Trophoblast cell (in vitro differentiated cells and primary cell): ENCODE measurements around the gene SCYGR4.
A peak's percentile ranks its signal among the peaks of the same experiment; 100 is the strongest.

Experiments
- DNase-seq, 2 donors: peaks; one replicate each; pipeline ENCODE4 v3.0.0-alpha.2; 2016
- H2AFZ ChIP-seq: 2 replicates; pipeline ENCODE4 v1.6.1; 2013; ENCODE audit warnings: low read length, moderate library complexity, mild to moderate bottlenecking; ENCODE audit not compliant: insufficient read depth, poor library complexity
- H2AK5ac ChIP-seq: 2 replicates; pipeline ENCODE4 v1.6.1; 2013; ENCODE audit warnings: mild to moderate bottlenecking, low read length
- H2BK120ac ChIP-seq: 2 replicates; pipeline ENCODE4 v1.6.1; 2013; ENCODE audit warnings: low read length, mild to moderate bottlenecking, moderate library complexity; ENCODE audit not compliant: insufficient read depth, poor library complexity
- H2BK12ac ChIP-seq: 2 replicates; pipeline ENCODE4 v1.6.1; 2013; ENCODE audit warnings: mild to moderate bottlenecking, low read length, moderate library complexity
- H2BK5ac ChIP-seq: 2 replicates; pipeline ENCODE4 v1.6.1; 2013; ENCODE audit warnings: low read length, low read depth, moderate library complexity, mild to moderate bottlenecking; ENCODE audit not compliant: poor library complexity
- H3K14ac ChIP-seq: 2 replicates; pipeline ENCODE4 v1.6.1; 2013; ENCODE audit warnings: mild to moderate bottlenecking, low read length
- H3K18ac ChIP-seq: 2 replicates; pipeline ENCODE4 v1.6.1; 2013; ENCODE audit warnings: mild to moderate bottlenecking, low read length
- H3K23ac ChIP-seq: 2 replicates; pipeline ENCODE4 v1.6.1; 2013; ENCODE audit warnings: low read length
- H3K27ac ChIP-seq: 2 replicates; pipeline ENCODE4 v1.5.1; 2013; ENCODE audit warnings: low read depth, mild to moderate bottlenecking, inconsistent platforms, low read length, moderate library complexity
- H3K27me3 ChIP-seq: 2 replicates; pipeline ENCODE4 v1.6.1; 2013; ENCODE audit warnings: inconsistent platforms, mild to moderate bottlenecking, low read length, moderate library complexity; ENCODE audit not compliant: insufficient read depth
- H3K36me3 ChIP-seq, 2 experiments: 1 replicate in 1 of 2; 2 replicates in 1 of 2; pipeline ENCODE4 v1.6.1; 2013; ENCODE audit warnings: low read length in 2 of 2, mild to moderate bottlenecking in 2 of 2, moderate library complexity in 1 of 2; ENCODE audit not compliant: insufficient read depth in 2 of 2, control insufficient read depth in 1 of 2
- H3K4ac ChIP-seq: 2 replicates; pipeline ENCODE4 v1.6.1; 2013; ENCODE audit warnings: low read depth, mild to moderate bottlenecking, low read length, moderate library complexity
- H3K4me1 ChIP-seq, 2 experiments: 1 replicate in 1 of 2; 2 replicates in 1 of 2; pipeline ENCODE4 v1.6.1; 2013; ENCODE audit warnings: low read length in 2 of 2, mild to moderate bottlenecking in 2 of 2, moderate library complexity in 1 of 2; ENCODE audit not compliant: insufficient read depth in 2 of 2, control insufficient read depth in 1 of 2
- H3K4me2 ChIP-seq: 2 replicates; pipeline ENCODE4 v1.6.1; 2013; ENCODE audit warnings: inconsistent platforms, mild to moderate bottlenecking, low read length, moderate library complexity
- H3K4me3 ChIP-seq: 2 replicates; pipeline ENCODE4 v1.5.1; 2013; ENCODE audit warnings: mild to moderate bottlenecking, low read depth, low read length, inconsistent platforms
- H3K79me1 ChIP-seq: one replicate; pipeline ENCODE4 v1.6.1; 2013; ENCODE audit warnings: low read length
- H3K79me2 ChIP-seq: 2 replicates; pipeline ENCODE4 v1.6.1; 2013; ENCODE audit warnings: low read length, mild to moderate bottlenecking; ENCODE audit not compliant: control insufficient read depth, insufficient read depth, poor library complexity
- H3K9ac ChIP-seq: 2 replicates; pipeline ENCODE4 v1.6.1; 2013; ENCODE audit warnings: mild to moderate bottlenecking, low read length
- H3K9me3 ChIP-seq: 2 replicates; pipeline ENCODE4 v1.6.1; 2013; ENCODE audit warnings: low read depth, mild to moderate bottlenecking, control low read depth, inconsistent platforms, low read length; ENCODE audit not compliant: insufficient read depth
- H4K12ac ChIP-seq: 2 replicates; pipeline ENCODE4 v1.6.1; 2013; ENCODE audit warnings: low read depth, mild to moderate bottlenecking, low read length, moderate library complexity
- H4K8ac ChIP-seq: 2 replicates; pipeline ENCODE4 v1.6.1; 2013; ENCODE audit warnings: low read depth, mild to moderate bottlenecking, low read length, moderate library complexity
- H4K91ac ChIP-seq: one replicate; pipeline ENCODE4 v1.6.1; 2013; ENCODE audit warnings: low read depth, mild to moderate bottlenecking, low read length, moderate library complexity
- whole genome bisulfite sequencing: extraction: QIAGEN DNeasy Blood & Tissue Kit; methylation state at CpG from one replicate; pipeline ENCODE4 v1.1.7; 2013; ENCODE audit warnings: missing lambda C conversion rate; ENCODE audit not compliant: insufficient read length, insufficient coverage; ENCODE audit errors: extremely low coverage; 5-methylcytosine and 5-hydroxymethylcytosine counted together

Gene SCYGR4

DNA sequence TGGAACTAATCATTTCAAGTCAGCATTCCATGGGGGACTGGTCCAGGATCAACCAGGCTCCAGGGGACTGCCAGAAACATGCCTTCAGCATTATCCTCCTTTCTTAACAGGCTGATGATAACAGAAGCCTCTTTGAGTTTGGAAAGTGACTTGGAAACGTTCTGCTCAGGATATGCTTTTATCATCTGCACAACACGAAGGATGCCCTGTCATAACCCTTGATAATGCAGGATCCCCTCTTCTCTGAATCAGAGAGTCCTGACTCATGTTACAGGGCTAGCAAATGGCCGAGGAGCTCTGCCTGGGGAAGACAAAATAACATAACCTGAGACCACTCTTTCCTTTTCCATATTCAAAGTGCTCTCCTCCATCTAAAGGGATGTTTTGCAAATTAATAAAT lies 9.4 kb upstream of the SCYGR4 start:
- Histone ChIP-seq H2BK5ac (no peak overlapping the region), H3K9me3 (no peaks in the 10 kb centered on the region), H3K14ac (no peak overlapping the region), H3K18ac (no peak overlapping the region), H3K79me1 (no peaks in the 10 kb centered on the region), H3K4me2 (no peak overlapping the region), H3K4me1 (no peaks in the 10 kb centered on the region), H3K27me3 (no peaks in the 10 kb centered on the region), H2BK120ac (no peak overlapping the region), H4K8ac (no peak overlapping the region), H3K4ac (no peak overlapping the region), H3K36me3 (no peaks in the 10 kb centered on the region), H2AFZ (no peak overlapping the region), H2BK12ac (no peak overlapping the region), H2AK5ac (no peak overlapping the region), H3K9ac (no peak overlapping the region), H3K27ac (no peak overlapping the region), H4K91ac (no peak overlapping the region), H3K79me2 (no peaks in the 10 kb centered on the region), H3K23ac (no peak overlapping the region), H4K12ac (no peak overlapping the region), H3K4me3 (no peak overlapping the region)
- WGBS = no CpG with 5 or more reads among the region's 3 CpGs
- no peak for DNase-seq

DNA sequence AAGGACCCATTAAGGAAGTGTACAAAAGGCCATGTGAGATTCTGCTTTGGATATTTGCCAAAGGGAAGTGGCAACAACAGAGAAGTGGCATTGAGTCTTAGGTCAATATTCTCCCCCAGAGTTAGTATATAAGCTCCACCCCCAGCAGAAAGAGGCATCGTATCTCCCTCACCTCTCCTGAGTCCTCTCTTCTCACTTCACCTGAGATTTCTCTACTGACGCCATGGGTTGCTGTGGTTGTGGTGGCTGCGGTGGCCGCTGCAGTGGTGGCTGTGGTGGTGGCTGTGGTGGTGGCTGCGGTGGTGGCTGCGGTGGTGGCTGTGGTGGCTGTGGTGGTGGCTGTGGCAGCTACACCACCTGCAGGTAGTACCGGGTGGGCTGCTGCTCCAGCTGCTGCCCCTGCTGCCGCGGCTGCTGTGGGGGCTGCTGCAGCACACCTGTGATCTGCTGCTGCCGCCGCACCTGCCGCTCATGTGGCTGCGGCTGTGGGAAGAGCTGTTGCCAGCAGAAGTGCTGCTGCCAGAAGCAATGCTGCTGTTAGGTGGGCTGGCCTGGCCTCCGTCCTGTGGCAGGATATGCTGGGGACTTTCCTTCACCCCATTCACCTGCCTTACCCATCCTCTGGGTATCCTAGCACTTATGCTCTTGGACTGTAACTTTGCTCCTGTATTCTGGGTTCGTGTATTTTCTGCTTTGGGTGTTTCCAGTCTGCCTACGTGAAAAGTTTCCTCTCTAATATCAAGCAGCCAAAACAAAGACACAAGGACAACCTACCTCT lies 8.5 kb upstream of the SCYGR4 start:
- Histone ChIP-seq H3K14ac (no peak overlapping the region), H3K4me2 (no peak overlapping the region)
- no CpG with 5 or more reads among the region's 16 CpGs for WGBS

DNA sequence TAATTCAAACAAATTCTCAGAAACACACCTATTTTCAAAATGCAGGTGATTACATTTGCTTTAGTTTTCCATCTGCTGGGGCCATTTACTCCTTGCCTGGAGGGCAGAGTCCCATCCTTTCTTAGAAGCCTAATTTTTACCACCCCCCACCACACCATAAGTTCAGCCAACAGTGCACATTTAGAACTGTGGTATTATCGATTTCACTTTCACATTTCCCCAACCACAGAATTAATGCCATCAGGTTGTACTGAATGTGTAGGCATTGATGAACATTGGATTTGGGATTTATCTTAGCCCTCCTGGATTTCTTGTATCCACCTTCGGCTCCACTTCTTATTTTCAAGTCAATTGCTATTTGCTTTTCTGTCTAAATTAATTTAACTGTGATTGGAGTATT lies 7.2 kb upstream of the SCYGR4 start:
- Histone ChIP-seq H3K9me3 (no peaks in the 10 kb centered on the region), H3K4ac (no peak overlapping the region), H3K79me1 (no peaks in the 10 kb centered on the region), H3K4me1 (no peaks in the 10 kb centered on the region), H4K91ac (no peak overlapping the region), H2BK5ac (no peak overlapping the region), H2AFZ (no peak overlapping the region), H3K36me3 (no peaks in the 10 kb centered on the region), H3K4me2 (no peak overlapping the region), H4K12ac (no peak overlapping the region), H2AK5ac (no peak overlapping the region), H3K27ac (no peak overlapping the region), H3K4me3 (no peak overlapping the region), H3K18ac (no peak overlapping the region), H3K79me2 (no peaks in the 10 kb centered on the region), H4K8ac (no peak overlapping the region), H3K23ac (no peak overlapping the region), H3K14ac (no peak overlapping the region), H3K9ac (no peak overlapping the region), H2BK120ac (no peak overlapping the region), H2BK12ac (no peak overlapping the region), H3K27me3 (no peaks in the 10 kb centered on the region)
- WGBS = no CpG with 5 or more reads among the region's 2 CpGs
- no peak for DNase-seq

More for the DNA sequence above, 8.5 kb upstream of the SCYGR4 start:
- no peak overlapping the region for H3K27ac ChIP-seq
- H4K8ac ChIP-seq = no peak overlapping the region
- H2AFZ ChIP-seq = no peak overlapping the region
- H3K23ac ChIP-seq = no peak overlapping the region
- H2AK5ac ChIP-seq = no peak overlapping the region
- H3K79me1 ChIP-seq = no peaks in the 10 kb centered on the region
- H2BK5ac ChIP-seq = no peak overlapping the region
- no peak overlapping the region for H3K4ac ChIP-seq
- H3K9ac ChIP-seq = no peak overlapping the region
- no peak overlapping the region for H4K12ac ChIP-seq
- no peaks in the 10 kb centered on the region for H3K79me2 ChIP-seq
- no peak overlapping the region for H3K18ac ChIP-seq
- no peak overlapping the region for H2BK12ac ChIP-seq
- no peaks in the 10 kb centered on the region for H3K27me3 ChIP-seq
- no peaks in the 10 kb centered on the region for H3K9me3 ChIP-seq
- H2BK120ac ChIP-seq = no peak overlapping the region
- no peaks in the 10 kb centered on the region for H3K4me1 ChIP-seq
- DNase-seq = peak in 1 of 2 donors; percentile 28
- H4K91ac ChIP-seq = no peak overlapping the region
- no peaks in the 10 kb centered on the region for H3K36me3 ChIP-seq
- no peak overlapping the region for H3K4me3 ChIP-seq

DNA sequence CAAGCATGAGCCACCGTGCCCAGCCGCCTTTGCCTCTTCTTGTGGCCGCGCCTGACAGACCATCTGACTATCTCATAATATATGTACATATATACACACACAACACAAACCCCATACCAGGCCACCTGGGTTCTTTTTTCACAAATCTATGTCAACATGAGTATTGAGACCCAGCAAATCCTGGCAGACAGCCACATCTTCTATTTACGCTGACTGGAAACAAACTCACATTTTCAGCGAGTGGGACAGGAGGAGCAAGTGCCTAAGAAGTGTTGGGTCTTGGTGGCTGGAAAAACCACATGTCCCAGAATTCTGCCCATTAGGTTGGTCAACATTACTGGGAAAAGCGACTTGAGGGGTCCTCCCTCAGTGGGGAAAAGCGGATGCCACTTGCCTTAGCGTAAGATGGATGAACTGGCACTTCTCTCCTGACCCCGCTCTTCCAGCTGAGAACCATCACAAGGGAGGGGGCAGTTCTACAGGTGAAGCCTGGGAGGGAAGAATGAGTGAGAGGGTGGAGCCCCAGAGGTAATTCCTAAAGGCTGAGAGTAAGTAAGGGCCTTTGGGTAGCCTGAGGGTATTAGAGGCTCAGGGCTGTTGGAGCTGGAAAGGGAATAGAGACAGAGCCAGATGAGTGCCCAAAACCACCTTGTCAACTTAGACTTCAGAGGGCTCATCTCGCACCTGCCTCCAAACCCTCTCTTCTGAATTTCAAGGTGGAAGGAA lies 4.6 kb upstream of the SCYGR4 start:
- Histone ChIP-seq H3K27me3 (no peaks in the 10 kb centered on the region), H3K9ac (no peak overlapping the region), H3K36me3 (no peaks in the 10 kb centered on the region), H2BK12ac (no peak overlapping the region), H3K79me2 (no peaks in the 10 kb centered on the region), H4K12ac (no peak overlapping the region), H3K27ac (no peak overlapping the region), H3K18ac (no peak overlapping the region), H2BK120ac (no peak overlapping the region), H4K8ac (no peak overlapping the region), H4K91ac (no peak overlapping the region), H2AK5ac (no peak overlapping the region), H3K79me1 (no peaks in the 10 kb centered on the region), H3K9me3 (no peaks in the 10 kb centered on the region), H3K4me3 (no peak overlapping the region), H2BK5ac (no peak overlapping the region), H3K14ac (no peak overlapping the region), H3K4ac (no peak overlapping the region), H3K23ac (no peak overlapping the region), H3K4me1 (no peaks in the 10 kb centered on the region), H3K4me2 (no peak overlapping the region), H2AFZ (no peak overlapping the region)
- WGBS = no CpG with 5 or more reads among the region's 11 CpGs
- peak; percentile 77 to 90 for DNase-seq
